SK-N-DZ (cell line): ENCODE results near the gene CHKB.
"Not testable (repeated sequence)": the region's sequence is repeated elsewhere in the genome, so short reads cannot be mapped to it uniquely, and the experiment has no call there.

Experiments used
- DNase-seq: peaks from one replicate; pipeline ENCODE4 v3.0.0-alpha.2; 2015; ENCODE audit warnings: low spot score

The CHKB gene

DNA sequence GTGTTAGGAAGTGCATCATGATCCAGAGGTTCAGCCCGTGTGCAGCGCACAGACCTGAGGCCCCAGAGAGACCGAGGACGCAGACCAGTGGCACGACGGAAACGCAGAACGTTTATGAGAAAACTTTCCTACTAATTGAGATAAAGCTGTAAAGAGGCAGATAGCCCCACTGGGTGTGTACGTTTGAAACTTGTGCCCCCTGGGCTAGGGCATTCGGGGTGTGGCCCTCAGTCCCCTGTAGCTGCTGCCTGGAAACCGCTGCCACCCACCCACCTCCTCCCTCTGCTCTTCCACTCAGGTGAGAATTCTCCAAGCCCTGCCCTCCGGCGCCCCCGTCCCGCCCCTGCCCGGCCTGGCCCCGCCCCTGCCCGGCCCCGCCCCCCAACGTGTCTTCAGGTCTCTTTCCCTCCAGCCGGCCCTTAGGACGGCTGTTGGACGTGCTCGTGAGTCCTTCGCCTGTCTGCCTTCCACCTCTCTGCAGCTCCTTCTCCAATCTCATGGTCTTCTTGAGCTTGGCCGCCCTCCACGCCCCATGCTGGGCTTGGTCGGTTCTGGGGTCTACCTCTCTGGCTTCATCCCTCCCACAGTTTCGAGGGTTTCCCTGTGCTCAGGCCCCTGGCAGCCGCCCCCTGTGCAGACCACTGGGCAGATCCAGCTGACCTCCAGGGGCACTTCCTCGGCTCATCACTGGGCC is 30.0 kb upstream of the CHKB start:
- DNase-seq = no peak

GRCh38 chr22:50612168-50612527 is 29.5 kb upstream of the CHKB start:
- DNase-seq = no peak

- DNase-seq = no peak
Measured at GRCh38 chr22:50611341-50612060, 28.9 kb upstream of the CHKB start.

- DNase-seq = no peak
Measured at GRCh38 chr22:50610581-50610980, 27.9 kb upstream of the CHKB start.

DNA sequence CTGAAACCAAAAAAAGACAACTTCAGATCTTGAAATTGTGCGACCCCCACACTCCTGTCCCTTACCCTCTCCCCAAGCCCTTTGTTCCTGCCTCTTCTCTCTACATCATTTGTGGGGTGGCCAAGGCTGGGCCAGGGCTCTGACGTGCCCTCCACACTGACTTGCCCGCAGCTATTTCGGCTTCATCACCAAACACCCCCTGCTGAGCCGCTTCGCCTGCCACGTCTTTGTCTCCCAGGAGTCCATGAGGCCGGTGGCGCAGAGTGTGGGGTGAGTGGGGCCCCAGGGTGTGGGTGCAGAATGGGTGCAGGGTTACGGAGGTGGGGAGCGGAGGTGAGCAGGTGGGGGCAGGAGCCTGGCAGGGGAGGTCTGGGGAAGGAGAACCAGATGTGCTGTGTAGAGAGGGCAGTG is 27.4 kb upstream of the CHKB start:
- DNase-seq = no peak

- DNase-seq = no peak
Measured at GRCh38 chr22:50609599-50609998, 26.9 kb upstream of the CHKB start.

- no peak for DNase-seq
Measured at GRCh38 chr22:50608996-50609395, 26.3 kb upstream of the CHKB start.

DNA sequence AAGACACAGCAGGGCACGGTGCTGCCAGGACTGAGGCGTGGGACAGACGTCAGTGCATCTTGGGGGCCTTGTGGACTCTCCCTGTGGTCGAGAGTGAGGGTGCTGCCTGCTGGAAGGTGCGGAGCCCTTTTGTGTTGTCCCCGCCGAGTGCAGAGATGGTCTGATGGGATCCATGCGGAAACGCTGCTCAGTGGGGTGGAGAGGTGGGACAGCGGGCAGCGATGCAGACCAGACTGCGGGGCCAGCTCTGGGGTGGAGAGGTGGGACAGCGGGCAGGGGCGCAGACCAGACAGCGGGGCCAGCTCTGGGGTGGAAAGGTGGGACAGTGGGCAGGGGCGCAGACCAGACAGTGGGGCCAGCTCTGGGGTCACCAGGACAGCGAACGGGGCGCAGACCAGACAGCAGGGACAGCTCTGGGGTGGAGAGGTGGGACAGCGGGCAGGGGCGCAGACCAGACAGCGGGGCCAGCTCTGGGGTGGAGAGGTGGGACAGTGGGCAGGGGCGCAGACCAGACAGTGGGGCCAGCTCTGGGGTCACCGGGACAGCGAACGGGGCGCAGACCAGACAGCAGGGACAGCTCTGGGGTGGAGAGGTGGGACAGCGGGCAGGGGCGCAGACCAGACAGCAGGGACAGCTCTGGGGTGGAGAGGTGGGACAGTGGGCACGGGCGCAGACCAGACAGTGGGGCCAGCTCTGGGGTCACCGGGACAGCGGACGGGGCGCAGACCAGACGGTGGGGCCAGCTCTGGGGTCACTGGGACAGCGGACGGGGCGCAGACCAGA is 25.6 kb upstream of the CHKB start:
- DNase-seq = not testable (repeated sequence)

DNA sequence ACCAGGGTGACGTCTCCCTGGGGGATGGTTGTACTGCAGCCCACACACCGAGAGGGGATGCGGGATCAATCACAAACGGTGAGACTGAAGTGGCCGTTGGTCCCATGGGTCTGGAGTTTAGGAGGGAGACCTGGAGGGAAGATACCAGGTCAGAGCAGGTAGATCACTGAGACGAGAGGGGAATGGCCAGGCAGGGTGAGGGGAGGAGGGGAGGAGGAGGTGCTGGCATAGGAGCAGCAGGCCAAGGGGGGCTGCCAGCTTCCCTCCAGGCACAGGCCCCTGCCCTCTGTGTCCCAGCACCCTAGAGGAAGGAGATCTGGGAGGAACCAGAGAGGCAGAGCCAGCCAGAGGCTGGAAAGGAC is 25.0 kb upstream of the CHKB start:
- no peak for DNase-seq

DNA sequence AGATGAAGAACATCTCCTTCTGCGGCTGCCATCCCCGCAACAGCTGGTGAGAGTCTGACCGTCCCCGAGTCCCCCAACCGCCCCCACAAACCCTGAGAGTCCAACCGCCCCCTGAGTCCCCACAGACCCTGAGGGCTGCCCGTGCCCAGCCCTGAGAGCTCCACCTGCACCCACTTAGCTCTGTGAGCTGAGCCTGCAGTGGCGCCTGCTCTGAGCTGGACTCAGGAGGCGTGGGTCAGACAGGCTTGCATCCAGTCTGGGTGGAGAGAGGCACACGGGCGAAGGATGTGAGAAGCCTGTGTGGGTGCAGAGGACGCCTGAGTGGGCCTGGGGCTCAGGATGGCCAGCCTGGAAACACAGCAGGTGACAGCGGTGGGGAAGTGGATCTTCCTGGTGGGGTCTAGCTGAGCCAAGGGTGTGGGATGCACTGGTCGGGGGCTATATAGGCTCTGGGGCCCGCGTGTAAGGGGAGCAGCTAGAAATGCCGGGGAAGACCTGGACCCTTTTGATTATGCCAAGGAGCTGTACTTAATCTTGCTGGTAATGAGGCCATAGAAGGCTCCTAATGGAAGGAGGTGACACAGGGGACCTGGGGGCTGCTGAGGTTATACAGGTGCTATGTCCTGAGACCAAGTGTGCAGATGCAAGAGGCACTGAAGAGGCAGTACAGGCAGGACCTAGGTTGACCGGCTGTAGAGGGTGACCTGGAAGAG is 24.5 kb upstream of the CHKB start:
- DNase-seq = no peak

GRCh38 chr22:50606165-50606945 is 23.7 kb upstream of the CHKB start:
- DNase-seq = no peak

DNA sequence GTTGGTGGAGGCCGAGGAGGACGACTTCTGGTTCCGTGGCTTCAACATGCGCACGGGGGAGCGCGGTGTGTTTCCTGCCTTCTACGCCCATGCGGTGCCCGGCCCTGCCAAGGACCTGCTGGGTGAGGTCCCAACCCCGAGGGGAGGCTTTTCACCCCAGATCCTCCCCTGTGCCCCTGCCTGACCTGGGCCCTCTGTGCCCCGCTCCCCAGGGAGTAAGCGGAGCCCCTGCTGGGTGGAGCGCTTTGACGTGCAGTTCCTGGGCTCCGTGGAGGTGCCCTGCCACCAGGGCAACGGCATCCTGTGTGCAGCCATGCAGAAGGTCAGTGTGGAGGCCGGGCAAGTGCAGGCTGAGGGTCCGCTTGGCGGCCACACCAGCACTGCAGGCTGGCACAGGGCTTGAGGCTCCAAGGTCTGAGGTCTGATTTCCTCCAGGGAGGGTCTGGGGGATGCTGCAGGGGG is 23.0 kb upstream of the CHKB start:
- no peak for DNase-seq

DNA sequence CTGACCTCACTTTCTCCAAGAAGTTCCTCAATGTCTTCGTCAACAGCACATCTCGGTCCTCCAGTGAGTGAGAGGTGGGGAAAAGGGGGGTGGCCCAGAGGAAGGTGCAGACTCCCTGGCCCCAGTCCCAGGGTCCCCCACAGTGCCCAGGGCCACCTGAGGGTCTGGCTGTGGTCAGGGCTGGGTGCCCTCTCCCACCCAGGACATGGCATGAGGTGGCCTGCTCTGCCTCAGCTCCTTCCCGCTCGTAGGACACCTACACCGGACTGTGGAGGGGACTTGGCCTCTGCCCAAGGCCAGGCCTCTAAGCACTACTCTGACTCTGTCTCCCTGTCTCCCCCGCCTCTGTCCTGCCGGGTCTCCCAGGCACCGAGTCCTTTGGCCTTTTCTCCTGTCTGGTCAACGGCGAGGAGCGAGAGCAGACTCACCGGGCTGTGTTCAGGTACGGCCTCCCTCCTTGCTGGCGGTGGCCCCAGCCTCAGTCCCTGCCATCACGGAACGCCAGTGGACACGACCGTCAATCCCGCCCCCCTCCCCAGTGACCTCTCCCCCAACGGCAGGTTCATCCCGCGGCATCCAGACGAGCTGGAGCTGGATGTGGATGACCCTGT is 22.5 kb upstream of the CHKB start:
- DNase-seq = no peak

GRCh38 chr22:50604256-50605001 is 21.8 kb upstream of the CHKB start:
- no peak for DNase-seq

GRCh38 chr22:50603511-50604255 is 21.0 kb upstream of the CHKB start:
- DNase-seq = no peak

GRCh38 chr22:50602338-50602700 is 19.7 kb upstream of the CHKB start:
- no peak for DNase-seq

GRCh38 chr22:50601669-50602337 is 19.2 kb upstream of the CHKB start:
- DNase-seq = no peak

GRCh38 chr22:50600967-50601668 is 18.5 kb upstream of the CHKB start:
- DNase-seq = peak; percentile 65
